ENCODE measurements around the gene NAB2.
"Not testable (repeated sequence)": the region's sequence is repeated elsewhere in the genome, so short reads cannot be mapped to it uniquely, and the experiment has no call there.

NAB2 gene

DNA sequence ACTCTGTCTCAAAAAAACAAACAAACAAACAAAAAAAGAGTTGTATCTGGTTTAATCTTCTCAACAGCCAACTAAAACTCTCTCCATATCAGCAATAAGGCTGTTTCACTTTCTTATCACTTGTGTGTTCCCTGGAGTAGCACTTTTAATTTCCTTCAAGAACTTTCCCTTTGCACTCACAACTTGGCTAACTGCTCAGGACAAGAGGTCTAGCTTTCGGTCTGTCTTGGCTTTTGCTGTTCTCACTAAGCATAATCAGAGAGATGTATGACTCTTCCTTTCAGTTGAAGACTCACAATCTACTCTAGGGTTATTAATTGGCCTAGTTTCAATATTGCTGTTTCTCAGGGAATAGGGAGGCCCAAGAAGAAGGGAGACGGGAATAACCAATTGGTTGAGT, 22.7 kb upstream of the NAB2 start:
- DNase-seq (ENCODE audit: low spot score): no peak
- no peak for FAIRE-seq

DNA sequence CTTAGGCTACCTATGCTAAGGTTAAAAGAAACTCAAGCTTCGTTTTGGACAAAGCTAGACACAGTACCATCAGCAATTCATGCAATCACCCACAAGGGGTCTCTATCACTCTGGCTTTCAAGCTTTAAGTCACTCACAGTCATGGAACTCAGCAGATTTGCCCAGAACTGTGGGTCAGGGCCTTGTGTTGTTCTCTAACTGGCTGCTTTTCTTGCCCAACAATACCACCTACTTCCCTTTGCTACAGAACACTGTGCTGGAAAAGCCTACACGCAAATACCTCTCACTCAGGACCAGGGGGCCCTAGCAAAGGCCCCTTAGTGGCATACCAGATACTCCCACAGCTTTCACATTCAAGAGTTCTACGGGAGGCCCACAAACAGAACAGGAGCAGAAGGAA, 19.4 kb upstream of the NAB2 start:
- FAIRE-seq (no peak), DNase-seq (ENCODE audit: low spot score) (peak; percentile 45)

DNA sequence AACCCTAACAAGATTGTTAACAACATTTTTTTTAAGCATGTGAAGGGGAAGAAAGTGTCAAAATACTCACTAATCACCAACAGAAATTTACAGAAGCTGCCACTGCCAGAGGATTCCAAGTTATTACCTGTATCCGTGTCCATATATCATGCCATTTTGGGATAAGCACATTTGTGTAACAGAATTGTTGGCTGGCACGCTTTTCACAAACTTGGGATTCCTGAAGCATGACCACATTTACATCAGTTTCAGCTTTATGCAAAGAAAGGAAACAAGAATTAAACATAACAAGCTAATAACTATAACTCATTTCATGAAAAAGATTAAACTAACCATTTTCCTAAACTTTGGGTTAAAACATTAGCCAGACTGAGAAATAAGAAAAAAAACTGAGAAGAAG, 16.3 kb upstream of the NAB2 start:
- DNase-seq (ENCODE audit: low spot score) (no peak), FAIRE-seq (no peak)

DNA sequence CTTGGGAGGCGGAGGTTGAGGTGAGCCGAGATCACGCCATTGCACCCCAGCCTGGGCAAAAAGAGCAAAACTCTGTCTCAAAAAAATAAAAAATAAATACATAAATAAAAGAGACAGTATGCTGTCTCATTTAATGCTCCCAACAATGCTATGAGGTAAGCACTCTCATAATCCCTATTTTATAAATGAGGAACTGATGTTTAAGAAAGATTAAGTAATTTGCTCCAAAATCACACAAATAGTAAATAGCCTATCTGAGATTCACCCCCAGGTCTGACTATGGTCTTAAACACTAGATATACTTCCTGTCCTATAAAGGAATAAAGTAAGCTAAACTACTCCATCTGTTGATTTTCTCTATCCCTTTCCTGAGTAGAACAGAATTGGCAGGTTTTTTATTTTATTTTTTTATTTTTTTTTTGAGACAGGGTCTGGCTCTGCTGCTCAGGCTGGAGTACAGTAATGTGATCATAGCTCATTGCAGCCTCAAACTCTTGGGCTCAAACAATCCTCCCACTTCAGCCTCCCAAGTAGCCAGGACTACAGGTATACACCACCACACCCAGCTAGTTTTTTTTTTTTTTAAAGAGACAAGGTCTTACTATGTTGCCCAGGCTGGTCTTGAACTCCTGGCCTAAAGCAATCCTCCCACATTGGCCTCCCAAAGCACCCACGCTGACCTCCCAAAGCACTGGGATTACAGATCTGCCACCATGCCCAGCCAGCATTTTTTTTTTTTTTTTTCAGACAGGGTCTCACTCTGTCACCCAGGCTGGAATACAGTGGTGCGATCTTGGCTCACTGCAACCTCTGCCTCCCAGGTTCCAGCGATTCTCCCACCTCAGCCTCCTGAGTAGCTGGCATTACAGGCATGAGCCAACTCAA, 15.1 kb upstream of the NAB2 start:
- FAIRE-seq; DNase-seq (ENCODE audit: low spot score): not testable (repeated sequence)

DNA sequence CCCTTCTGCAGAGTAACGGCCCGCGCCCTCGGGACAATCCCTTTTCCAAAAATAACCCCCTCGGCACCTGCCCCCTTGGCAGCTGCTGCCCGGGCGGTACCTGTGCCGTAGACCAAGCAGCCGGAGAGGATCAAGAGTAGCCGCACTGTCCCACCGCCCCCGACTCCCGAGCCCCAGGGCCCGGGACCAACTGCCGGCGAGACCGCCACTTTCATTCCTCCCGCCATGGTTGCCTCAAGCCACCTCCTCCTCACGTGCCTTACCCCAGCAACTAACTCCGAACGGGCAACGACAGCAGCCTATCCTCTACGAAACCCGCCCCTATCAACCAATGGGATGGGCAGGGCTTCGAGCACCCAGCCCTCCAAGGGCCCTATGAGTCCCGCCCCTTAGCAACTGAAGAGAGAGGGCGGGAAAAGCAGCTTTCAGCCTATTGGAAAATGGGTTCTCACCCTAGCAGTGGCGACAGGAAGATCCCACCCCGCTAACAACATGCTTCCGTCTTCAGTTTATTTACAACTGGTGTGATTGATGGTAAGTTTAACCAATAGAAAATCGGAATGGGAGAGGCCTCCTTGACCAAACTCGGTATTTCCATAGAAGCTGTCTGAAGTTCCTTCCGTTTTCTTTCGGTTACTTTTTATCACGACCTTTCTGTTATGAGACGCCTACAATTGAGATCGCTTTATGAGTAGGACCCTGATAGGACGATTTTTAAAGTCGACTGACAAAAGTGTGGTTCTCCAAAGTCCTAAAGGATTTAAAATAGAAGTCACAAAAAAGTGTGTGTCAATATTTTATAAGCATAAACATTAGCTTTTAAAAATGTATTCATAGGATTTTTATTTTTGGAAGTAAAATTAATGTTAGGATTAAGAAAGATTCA, 10.2 kb upstream of the NAB2 start, which contains the start of gene NEMP1:
NEMP1 (minus strand) TSS at position 273 of the 886 bp plus-strand sequence; CDS start at position 227, 46 bp downstream.
- DNase-seq (ENCODE audit: low spot score) (peak; percentile 98), FAIRE-seq (peak; percentile 94)

DNA sequence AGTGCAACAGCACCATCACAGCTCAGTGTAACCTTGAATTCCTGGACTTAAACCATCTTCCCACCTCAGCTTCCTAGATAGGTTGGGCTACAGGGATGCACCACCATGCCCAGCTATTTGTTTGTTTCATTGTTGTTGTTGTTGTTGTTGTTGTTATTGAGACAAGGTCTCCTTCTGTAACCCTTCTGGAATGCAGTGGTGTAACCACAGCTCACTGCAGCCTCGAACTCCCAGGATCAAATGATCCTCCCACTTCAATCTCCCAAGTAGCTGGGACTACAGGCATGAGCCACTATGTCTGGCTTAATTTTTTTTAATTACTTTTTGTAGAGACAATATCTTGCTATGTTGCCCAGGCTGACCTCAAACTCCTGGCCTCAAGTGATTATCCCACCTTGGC, 9.1 kb upstream of the NAB2 start:
- FAIRE-seq: no peak
- no peak for DNase-seq (ENCODE audit: low spot score)

DNA sequence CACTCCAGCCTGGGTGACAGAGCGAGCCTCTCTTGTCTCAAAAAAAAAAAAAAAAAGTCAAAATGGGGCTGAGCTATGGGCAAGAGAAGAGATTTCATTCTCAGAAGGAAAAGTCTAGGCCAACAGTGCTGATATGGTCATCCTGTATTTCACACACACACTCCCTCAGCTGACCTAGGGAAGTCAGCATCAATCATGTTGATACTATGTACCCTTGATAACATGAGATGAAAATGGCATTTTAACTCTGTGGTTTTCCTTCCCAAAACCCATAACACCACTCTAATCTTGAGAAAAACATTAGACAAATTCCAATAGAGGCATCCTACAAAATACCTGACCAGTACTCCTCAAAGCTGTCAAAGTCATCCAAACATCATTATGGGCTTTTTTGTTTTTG, 8.1 kb upstream of the NAB2 start:
- DNase-seq (ENCODE audit: low spot score) (no peak), FAIRE-seq (no peak)

DNA sequence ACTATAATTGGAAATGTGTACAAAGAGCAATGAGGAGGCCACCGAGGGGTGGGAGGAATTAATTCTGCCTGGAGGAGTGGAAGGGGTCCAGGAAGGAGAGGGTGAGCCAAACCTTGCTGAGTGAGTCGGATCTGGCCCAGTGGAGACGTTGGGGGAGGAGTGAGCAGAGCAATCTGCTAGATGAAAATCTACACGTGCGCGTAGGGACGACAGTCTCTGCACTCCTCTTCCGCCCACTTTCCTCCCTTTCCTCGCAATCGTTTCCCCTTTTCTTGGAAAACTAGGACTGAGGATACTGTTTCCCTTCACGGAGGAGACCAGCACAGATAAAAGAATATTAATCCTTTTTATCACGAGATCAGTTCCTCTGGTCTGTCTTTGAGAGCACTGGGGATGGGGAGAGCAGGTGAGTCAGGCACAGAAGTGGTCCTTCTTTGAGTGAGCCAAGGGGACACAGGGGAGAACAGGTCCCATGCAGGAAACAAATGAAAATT, 2.9 kb upstream of the NAB2 start:
- DNase-seq (ENCODE audit: low spot score): no peak
- FAIRE-seq: no peak

DNA sequence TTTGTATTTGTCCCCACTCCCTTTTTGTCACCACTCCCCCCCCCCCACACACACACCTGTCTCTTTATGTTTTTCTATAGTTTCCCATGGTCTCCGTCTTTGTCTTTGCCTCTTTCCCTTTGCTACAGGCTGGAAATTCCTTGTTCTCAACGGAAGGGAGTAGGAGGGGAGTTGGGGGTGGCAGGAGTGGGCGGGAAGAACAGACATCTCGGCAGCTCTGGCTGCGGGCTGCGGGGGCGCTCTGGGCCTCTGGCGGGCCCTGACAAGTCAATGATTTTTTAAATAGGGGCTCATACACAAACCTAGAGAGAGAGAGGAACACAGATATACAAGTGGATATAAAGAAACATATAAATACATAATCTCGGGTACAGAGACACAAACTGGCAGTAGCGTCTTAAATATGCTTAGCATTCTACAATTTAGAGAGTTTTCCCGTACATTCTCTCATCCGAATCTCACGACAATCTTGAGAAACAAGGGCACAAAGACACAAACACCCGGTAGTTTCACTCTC, 2.4 kb upstream of the NAB2 start:
- FAIRE-seq: no peak
- DNase-seq (ENCODE audit: low spot score): peak; percentile 80

DNA sequence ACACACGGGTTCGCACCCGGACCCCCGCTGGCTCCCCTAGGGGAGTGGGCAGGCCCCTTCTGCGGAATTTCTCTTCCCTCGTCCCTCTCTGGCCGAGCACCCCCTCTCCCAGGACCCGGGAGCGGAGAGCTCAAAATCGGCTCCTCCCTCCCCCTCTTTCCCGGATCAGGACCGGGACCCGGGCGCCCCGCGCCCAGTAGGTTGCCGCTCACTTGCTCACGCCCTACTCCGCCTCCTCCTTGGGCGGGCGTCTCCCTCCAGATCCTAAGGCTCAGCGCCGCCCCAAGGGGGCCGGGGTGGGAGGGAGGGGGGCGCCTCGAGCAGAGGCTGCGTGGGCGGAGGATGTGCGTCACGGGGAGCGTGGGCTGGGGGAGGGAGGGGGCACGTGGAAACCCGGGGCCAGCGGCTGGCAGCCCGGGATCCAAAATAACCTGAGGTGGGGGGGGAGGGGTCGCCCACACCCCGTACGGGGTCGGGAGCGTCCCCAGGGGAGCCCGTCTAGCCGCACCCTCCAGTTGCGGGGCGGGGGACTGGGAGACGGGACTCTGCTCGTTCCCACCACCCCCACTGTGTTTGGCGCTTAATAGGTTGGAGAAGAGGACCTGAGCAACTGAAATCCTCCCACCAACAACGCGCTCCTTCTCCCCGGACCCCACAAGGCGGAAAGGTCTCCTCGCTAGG, 1.8 kb upstream of the NAB2 start:
- peak; percentile 88 for DNase-seq (ENCODE audit: low spot score)
- no peak for FAIRE-seq

DNA sequence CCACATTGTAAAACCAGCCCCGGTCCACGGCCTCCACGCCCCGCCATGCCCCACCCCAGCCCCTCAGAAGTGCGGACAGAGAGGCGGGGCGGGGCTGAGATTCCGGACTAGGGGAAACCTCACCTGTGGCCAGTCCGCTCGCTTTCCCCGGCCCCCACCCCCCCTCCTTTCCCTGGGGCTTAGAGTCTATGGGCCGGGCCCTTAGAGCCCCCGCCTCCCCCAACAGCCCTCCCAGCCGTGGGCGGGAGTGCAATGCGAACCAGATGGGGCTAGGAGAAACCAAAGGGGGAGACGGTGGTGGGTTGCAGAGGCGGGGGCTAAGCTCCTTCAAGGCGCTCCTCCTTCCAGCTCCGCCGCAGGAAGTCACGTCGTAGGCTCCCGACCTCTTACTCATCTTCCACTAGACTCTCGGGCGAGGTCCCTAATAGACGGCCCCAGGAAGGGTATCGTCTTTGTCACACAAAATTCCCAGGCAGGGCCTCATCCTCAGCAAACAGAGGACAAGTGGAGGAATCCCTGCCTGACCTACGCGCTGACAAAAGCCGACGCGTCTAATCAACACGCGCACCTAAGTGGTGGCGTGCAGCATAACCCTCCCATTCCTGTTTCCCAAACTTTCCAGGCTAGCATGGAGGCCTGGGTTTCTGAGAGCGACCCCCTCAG, 1.1 kb upstream of the NAB2 start:
- no peak for FAIRE-seq
- DNase-seq (ENCODE audit: low spot score): peak; percentile 89

DNA sequence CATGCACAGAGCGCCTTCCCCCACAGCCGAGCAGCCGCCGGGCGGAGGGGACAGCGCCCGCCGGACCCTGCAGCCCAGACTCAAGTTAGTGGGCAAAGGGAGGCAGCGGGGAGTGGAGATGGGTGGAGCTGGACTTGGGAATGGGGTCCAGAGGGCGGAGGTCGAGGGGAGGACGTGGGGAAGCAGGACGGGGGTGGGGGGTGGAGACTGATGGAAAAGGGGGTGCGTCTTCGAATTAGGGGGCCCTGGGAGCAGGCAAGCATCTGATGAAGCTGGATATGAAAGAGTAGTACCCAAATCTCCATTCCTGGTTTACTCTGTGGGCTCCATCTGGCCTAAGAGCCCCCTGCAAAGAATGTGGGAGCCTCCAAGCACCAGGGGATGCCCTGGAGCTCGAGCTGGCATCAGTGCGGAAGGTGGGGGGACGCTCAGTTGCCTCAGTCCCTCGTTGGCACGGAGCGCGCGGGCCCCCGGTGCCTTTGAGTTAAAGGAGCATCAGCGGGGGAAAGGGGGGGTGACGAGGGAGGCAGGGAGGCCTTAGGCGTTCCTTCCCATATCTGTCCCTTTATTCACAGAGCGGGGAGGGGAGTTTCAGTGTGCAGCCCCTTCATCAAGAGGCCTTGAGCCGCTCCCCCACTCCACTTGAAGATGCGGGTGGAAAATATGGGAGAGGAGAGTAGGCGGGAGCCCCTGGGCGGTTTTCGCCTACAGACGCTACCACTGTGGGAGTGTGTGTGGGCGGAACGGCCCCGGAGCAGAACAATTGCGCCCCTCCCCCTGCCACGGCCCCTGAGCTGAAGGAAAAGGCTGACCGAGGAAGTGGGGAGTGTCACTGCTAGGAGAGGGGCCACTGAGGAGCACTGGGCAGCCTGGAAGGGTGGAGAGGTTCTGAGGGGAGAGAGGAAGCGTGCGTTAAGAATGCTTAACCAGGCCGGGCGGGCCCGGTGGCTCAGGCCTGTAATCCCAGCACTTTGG, 644 bp downstream of the NAB2 start:
- DNase-seq (ENCODE audit: low spot score): peak; percentile 56
- FAIRE-seq: no peak

DNA sequence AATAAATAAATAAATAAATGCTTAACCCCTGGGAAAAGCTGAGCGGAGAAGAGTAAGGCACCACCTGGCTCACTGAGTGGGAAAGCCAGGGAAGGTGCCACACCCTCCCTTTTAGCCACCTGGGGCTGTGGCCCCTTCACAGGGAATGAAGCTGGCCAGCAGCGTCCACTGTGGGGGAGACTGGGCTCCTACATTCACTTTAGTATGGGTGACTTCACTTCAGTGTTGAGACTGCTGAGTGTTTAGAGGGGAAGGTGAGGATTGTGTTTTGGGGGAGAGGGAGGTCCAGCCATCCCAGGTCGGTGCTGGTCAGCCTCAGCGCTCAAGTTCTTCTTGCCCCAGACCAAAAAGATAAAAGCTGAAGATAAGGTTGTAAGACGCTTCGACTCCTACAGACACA, 1.6 kb downstream of the NAB2 start:
- no peak for FAIRE-seq
- DNase-seq (ENCODE audit: low spot score): no peak

DNA sequence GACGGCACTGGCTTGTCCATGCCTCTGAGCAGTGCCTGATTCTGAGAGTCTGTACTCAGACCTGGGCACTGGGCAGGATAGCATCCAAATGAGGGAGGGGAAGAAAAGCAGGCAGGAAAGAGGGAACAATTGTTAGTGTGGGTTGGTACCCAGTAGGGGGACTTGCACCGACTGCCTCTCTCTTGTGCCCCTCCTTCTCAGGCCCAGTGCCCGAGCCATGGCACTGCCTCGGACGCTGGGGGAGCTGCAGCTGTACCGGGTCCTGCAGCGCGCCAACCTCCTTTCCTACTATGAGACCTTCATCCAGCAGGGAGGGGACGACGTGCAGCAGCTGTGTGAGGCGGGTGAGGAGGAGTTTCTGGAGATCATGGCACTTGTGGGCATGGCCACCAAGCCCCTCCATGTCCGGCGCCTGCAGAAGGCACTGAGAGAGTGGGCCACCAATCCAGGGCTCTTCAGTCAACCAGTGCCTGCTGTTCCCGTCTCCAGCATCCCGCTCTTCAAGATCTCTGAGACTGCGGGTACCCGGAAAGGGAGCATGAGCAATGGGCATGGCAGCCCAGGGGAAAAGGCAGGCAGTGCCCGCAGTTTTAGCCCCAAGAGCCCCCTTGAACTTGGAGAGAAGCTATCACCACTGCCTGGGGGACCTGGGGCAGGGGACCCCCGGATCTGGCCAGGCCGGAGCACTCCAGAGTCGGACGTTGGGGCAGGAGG, 2.2 kb downstream of the NAB2 start:
- no peak for FAIRE-seq
- DNase-seq (ENCODE audit: low spot score): no peak

DNA sequence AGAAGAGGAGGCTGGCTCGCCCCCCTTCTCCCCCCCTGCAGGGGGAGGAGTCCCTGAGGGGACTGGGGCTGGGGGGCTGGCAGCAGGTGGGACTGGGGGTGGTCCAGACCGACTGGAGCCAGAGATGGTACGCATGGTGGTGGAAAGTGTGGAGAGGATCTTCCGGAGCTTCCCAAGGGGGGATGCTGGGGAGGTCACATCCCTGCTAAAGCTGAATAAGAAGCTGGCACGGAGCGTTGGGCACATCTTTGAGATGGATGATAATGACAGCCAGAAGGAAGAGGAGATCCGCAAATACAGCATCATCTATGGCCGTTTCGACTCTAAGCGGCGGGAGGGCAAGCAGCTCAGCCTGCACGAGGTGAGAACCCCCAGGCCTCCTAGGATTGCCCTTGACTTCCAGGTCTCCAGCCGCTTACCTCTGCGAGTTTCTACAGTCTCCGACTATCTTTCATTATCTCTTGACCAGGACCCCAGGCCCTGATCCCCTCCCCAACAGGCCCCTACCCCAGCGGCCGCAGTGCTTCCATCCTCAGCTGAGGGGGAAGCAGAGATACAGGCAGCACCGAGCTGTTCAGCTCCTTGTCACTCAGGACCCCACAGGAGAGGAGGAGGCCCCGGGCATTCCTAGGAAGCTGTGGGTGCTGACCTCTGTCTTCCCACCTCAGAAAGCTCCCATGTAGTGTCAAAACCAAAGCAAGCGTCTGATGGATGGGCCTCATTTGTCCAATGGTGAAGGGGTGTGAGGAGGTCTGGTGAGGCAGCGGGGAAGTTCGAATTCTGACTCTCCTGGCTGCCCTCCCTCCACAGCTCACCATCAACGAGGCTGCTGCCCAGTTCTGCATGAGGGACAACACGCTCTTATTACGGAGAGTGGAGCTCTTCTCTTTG, 3.0 kb downstream of the NAB2 start:
- DNase-seq (ENCODE audit: low spot score) (no peak), FAIRE-seq (no peak)

DNA sequence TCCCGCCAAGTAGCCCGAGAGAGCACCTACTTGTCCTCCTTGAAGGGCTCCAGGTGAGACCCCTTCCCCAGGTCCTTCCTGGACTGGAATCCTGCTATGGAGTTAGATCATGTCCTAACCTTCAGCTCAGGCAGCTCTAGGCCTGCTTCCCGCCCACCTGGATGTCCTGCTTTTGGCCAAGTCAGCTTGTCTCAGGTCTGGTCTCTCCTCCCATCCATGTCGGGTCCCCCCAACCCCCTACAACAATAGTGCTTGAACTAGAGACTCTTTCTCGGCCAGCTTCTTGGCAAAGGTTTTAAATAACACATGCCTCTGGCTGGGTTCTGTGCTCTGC, 3.6 kb downstream of the NAB2 start:
- no peak for FAIRE-seq

DNA sequence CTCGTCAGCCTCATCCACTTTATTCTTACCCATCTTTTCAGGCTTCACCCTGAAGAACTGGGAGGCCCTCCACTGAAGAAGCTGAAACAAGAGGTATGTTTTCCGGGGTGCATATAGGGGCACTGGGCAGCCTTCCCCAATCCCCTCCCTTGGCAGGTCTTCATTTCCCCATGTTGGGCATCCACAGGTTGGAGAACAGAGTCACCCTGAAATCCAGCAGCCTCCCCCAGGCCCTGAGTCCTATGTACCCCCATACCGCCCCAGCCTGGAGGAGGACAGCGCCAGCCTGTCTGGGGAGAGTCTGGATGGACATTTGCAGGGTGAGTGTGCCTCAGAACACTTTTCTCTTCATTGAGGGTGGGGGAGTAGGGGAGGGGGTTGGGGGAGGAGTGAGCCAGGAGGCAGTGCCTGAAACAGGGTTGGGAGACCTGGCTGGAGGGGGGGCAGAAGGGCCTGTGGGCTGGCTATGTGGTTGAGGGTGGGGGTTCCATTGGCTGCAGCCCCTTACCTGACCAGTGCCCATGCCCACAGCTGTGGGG, 4.0 kb downstream of the NAB2 start:
- FAIRE-seq: no peak
- no peak for DNase-seq (ENCODE audit: low spot score)

More for the DNA sequence above, 3.6 kb downstream of the NAB2 start:
- no peak for DNase-seq (ENCODE audit: low spot score)
